ENCODE measurements around the gene BORA.

Gene BORA

DNA sequence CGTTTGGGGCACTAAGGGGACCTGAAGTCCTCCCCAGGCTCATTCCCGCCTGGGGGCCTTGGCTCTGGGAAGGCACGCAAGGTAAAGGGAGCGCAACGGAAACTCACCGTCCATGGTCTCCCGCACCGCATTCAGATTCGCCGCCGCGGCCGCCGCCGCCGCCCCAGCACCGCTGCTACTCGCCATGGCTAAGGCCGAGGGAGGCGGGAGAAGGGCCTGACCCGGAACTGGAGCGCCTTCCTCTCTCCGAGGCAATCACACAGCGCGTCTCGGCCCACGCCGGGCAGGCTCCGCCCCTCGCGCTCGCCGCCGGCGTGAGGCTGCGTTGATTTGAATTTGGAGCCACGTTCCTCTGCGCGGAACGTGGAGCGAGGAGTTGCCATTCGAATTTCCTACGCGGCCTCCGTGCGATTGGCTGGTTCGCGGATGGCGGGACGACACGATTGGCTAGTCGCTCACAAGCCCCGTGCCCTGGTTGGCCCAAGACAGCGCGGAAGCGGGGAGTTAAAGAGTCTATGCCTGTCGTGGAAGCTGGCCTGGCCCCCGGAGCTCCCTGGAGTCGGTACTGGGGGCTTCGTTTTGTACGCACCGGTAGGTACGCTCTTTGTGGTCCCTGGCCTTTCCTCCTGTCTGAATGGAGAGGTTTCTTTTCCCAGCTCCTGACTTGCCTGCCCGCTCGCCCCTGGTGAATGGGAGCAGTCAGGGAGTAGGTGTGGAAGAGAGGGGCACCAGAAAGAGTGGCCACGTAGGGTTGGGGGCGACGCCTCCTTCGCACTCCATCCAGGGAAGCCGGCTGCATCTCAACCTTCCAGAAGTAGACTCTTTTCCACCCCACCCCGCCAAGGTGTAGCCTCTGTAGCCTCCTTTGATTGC, at the start of gene BORA, which contains the start of gene MZT1:
Gene BORA (plus strand): TSS at position 507 of the 873 bp plus-strand sequence. CDS start 1,018 bp downstream, outside the sequence.
Gene MZT1 (minus strand): TSS at position 213 of the 873 bp plus-strand sequence. CDS start 27 bp downstream, at position 186.
- H3K27ac ChIP-seq, result peak within 1 kb of the TSS; percentile 30
- H3K4me3 ChIP-seq (ENCODE audit: low read depth, low read length), result peak within 1 kb of the TSS; percentile 94
- DNase-seq, result peak; percentile 97
- TF ChIP-seq, protein P1, sequence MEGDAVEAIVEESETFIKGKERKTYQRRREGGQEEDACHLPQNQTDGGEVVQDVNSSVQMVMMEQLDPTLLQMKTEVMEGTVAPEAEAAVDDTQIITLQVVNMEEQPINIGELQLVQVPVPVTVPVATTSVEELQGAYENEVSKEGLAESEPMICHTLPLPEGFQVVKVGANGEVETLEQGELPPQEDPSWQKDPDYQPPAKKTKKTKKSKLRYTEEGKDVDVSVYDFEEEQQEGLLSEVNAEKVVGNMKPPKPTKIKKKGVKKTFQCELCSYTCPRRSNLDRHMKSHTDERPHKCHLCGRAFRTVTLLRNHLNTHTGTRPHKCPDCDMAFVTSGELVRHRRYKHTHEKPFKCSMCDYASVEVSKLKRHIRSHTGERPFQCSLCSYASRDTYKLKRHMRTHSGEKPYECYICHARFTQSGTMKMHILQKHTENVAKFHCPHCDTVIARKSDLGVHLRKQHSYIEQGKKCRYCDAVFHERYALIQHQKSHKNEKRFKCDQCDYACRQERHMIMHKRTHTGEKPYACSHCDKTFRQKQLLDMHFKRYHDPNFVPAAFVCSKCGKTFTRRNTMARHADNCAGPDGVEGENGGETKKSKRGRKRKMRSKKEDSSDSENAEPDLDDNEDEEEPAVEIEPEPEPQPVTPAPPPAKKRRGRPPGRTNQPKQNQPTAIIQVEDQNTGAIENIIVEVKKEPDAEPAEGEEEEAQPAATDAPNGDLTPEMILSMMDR (IDR thresholded peaks at IDR 0.05; ENCODE audit: low read depth, low read length, missing control alignments), result no peak
- no peaks in the 10 kb centered on the region for H3K36me3 ChIP-seq (replicated peaks)
- in situ Hi-C loops (cut with HindIII; ENCODE audit: low pct_ligation_motif_present, low sequenced_read_pairs), result no loop called here
- no peaks in the 10 kb centered on the region for H3K27me3 ChIP-seq (replicated peaks)

- TF ChIP-seq, protein P1 (IDR thresholded peaks at IDR 0.05; ENCODE audit: low read depth, low read length, missing control alignments), result no peak
- no peaks in the 10 kb centered on the region for H3K36me3 ChIP-seq (replicated peaks)
- no peak for DNase-seq
- in situ Hi-C loops (cut with HindIII; ENCODE audit: low pct_ligation_motif_present, low sequenced_read_pairs), result no loop called here
- no peak overlapping the region for H3K4me3 ChIP-seq (ENCODE audit: low read depth, low read length)
- H3K27me3 ChIP-seq (replicated peaks), result no peaks in the 10 kb centered on the region
- no peak overlapping the region for H3K27ac ChIP-seq
Measured at GRCh38 chr13:72678312-72678711, 49.4 kb upstream of the BORA start.

- in situ Hi-C loops (cut with HindIII; ENCODE audit: low pct_ligation_motif_present, low sequenced_read_pairs), result no loop called here
- TF ChIP-seq, protein P1 (IDR thresholded peaks at IDR 0.05; ENCODE audit: low read depth, low read length, missing control alignments), result no peak
- no peaks in the 10 kb centered on the region for H3K36me3 ChIP-seq (replicated peaks)
- H3K4me3 ChIP-seq (ENCODE audit: low read depth, low read length), result no peak overlapping the region
- no peaks in the 10 kb centered on the region for H3K27me3 ChIP-seq (replicated peaks)
- no peak for DNase-seq
- H3K27ac ChIP-seq, result no peak overlapping the region
Measured at GRCh38 chr13:72680353-72680752, 47.4 kb upstream of the BORA start.

- DNase-seq, result no peak
Measured at GRCh38 chr13:72686766-72687165, 41.0 kb upstream of the BORA start.

DNA sequence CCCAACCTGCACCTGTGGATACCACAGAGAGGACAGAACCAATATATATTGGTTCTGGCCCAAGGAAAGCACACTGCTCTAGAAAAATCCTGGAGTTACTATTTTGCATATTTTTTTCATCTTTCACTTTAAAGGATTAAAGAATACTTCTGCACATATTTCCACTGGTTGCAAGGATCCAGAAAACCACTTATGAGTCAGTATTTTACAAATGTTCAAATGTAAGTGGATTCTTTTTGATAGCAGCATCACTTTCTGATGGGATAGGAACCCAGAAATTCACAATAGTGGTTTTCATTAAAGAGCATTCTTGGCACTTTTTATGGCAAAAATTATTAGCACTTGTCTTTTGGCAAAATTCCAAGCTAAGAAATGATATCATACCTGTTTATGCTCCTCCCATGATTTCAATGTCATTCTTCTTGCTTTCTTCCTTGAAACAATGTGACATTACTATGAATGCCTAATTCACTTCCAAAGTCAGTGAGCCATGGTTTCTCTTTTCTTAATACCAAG, 38.5 kb upstream of the BORA start:
- TF ChIP-seq, protein P1 (IDR thresholded peaks at IDR 0.05; ENCODE audit: low read depth, low read length, missing control alignments), result no peak
- no peak for DNase-seq
- in situ Hi-C loops (cut with HindIII; ENCODE audit: low pct_ligation_motif_present, low sequenced_read_pairs), result no loop called here

More at GRCh38 chr13:72686766-72687165, 41.0 kb upstream of the BORA start:
- TF ChIP-seq, protein P1 (IDR thresholded peaks at IDR 0.05; ENCODE audit: low read depth, low read length, missing control alignments), result no peak
- in situ Hi-C loops (cut with HindIII; ENCODE audit: low pct_ligation_motif_present, low sequenced_read_pairs), result no loop called here
- no peak overlapping the region for H3K4me3 ChIP-seq (ENCODE audit: low read depth, low read length)
- no peaks in the 10 kb centered on the region for H3K27me3 ChIP-seq (replicated peaks)
- no peaks in the 10 kb centered on the region for H3K36me3 ChIP-seq (replicated peaks)
- H3K27ac ChIP-seq, result no peak overlapping the region

More for the DNA sequence above, 38.5 kb upstream of the BORA start:
- no peak overlapping the region for H3K4me3 ChIP-seq (ENCODE audit: low read depth, low read length)
- H3K27ac ChIP-seq, result no peak overlapping the region
- no peaks in the 10 kb centered on the region for H3K27me3 ChIP-seq (replicated peaks)
- no peaks in the 10 kb centered on the region for H3K36me3 ChIP-seq (replicated peaks)

Data from brain microvascular endothelial cell (primary cell).